Uterus (tissue), 4 donors: Measurements from ENCODE around the gene MRPS18B. TPM values are rescaled to one million over a fixed set of nuclear protein-coding genes. Genes with fewer than 3 reads are reported as not detected.
A peak's percentile ranks its signal among the peaks of the same experiment; 100 is the strongest.
"Not testable (repeated sequence)": the region's sequence is repeated elsewhere in the genome, so short reads cannot be mapped to it uniquely, and the experiment has no call there.

Experiments used
- DNase-seq, 2 donors: peaks; one replicate each; pipeline ENCODE4 v3.0.0-alpha.2; 2019 to 2020
- H3K27ac ChIP-seq, 2 donors: fragments of 200-600 bp; sonication (generic); 1 replicate in 1 of 2; 2 replicates in 1 of 2; pipeline ENCODE4 v1.5.1; 2016 to 2018
- H3K27me3 ChIP-seq, 2 donors: fragments of 200-600 bp; sonication (generic); one replicate each; pipeline ENCODE4 v1.5.1; 2018 to 2019; ENCODE audit warnings: control low read depth in 1 of 2
- H3K36me3 ChIP-seq, 2 donors: fragments of 200-600 bp; sonication (generic); one replicate each; pipeline ENCODE4 v1.5.1; 2019; ENCODE audit warnings: control low read depth in 1 of 2
- H3K4me1 ChIP-seq, 2 donors: fragments of 200-600 bp; sonication (generic); one replicate each; pipeline ENCODE4 v1.5.1; 2018 to 2019; ENCODE audit warnings: control low read depth in 1 of 2
- H3K4me3 ChIP-seq, 2 donors: fragments of 200-600 bp; sonication (generic); 1 replicate in 1 of 2; 2 replicates in 1 of 2; pipeline ENCODE4 v1.5.1; 2018 to 2019; ENCODE audit warnings: mild to moderate bottlenecking in 1 of 2
- H3K9me3 ChIP-seq, 2 donors: fragments of 200-600 bp; sonication (generic); one replicate each; pipeline ENCODE4 v1.5.1; 2019; ENCODE audit warnings: control low read depth in 1 of 2
- CTCF ChIP-seq, 4 experiments: fragments of 200-600 bp in 2 of 4; fragments of 450-650 bp in 2 of 4; sonication (generic) in 2 of 4; IDR thresholded peaks; one replicate each; pipeline ENCODE4 v1.5.1; 2016 to 2019; ENCODE audit warnings: antibody characterized with exemption in 4 of 4, mild to moderate bottlenecking in 2 of 4, moderate library complexity in 1 of 4
- POLR2A ChIP-seq, 2 donors: fragments of 450-650 bp; IDR thresholded peaks; one replicate each; pipeline ENCODE4 v1.6.1; 2016; ENCODE audit warnings: antibody characterized with exemption in 2 of 2, mild to moderate bottlenecking in 1 of 2, moderate library complexity in 1 of 2
- intact Hi-C: fragments of 100-400 bp; cut with DNase I; formaldehyde crosslinking; loops from one replicate; pipeline ENCODE4 v1.15.1; 2023; ENCODE audit warnings: low total_unique reads
- total RNA-seq, 4 donors: library from RNA; depleted of rRNA in 3 of 4; stranded (reverse); fragments of >200 nt in 3 of 4; gene quantifications; one replicate each; pipeline versions ENCODE4 v1.1.0 to v1.2.4, GENCODE V29; 2014 to 2023
- donor health status: DM: yes; HTN: yes; CAD: no.

MRPS18B gene
- total RNA-seq, 4 donors from 2014 or later, result 15.1 to 45.5 (median 36.7) TPM

- DNase-seq, result no peak
- no peaks in the 10 kb centered on the region for H3K4me1 ChIP-seq
- no peaks in the 10 kb centered on the region for H3K27me3 ChIP-seq
- TF ChIP-seq POLR2A (IDR thresholded peaks at IDR 0.05) (no peak), CTCF (IDR thresholded peaks at IDR 0.05) (no peak)
- H3K4me3 ChIP-seq, result no peak overlapping the region
- intact Hi-C loops, result no loop called here
- no peaks in the 10 kb centered on the region for H3K9me3 ChIP-seq
- H3K27ac ChIP-seq, result no peak overlapping the region
- H3K36me3 ChIP-seq, result no peaks in the 10 kb centered on the region
Measured at GRCh38 chr6:30656513-30656912, 38.9 kb downstream of the MRPS18B start.

- no peaks in the 10 kb centered on the region for H3K9me3 ChIP-seq
- no peak overlapping the region for H3K4me3 ChIP-seq
- intact Hi-C loops, result no loop called here
- no peaks in the 10 kb centered on the region for H3K36me3 ChIP-seq
- peak overlapping the region in 1 of 2 donors; percentile 19 for H3K27ac ChIP-seq
- no peaks in the 10 kb centered on the region for H3K4me1 ChIP-seq
- no peak for DNase-seq
- no peaks in the 10 kb centered on the region for H3K27me3 ChIP-seq
- TF ChIP-seq CTCF (IDR thresholded peaks at IDR 0.05), result no peak
- no peak for TF ChIP-seq POLR2A (IDR thresholded peaks at IDR 0.05)
Measured at GRCh38 chr6:30657454-30657853, 39.8 kb downstream of the MRPS18B start.

- DNase-seq, intact Hi-C loops, H3K4me1 ChIP-seq, H3K4me3 ChIP-seq, H3K27me3 ChIP-seq, H3K27ac ChIP-seq, H3K9me3 ChIP-seq, H3K36me3 ChIP-seq: not testable (repeated sequence)
Measured at GRCh38 chr6:30657922-30658321, 40.3 kb downstream of the MRPS18B start.

DNA sequence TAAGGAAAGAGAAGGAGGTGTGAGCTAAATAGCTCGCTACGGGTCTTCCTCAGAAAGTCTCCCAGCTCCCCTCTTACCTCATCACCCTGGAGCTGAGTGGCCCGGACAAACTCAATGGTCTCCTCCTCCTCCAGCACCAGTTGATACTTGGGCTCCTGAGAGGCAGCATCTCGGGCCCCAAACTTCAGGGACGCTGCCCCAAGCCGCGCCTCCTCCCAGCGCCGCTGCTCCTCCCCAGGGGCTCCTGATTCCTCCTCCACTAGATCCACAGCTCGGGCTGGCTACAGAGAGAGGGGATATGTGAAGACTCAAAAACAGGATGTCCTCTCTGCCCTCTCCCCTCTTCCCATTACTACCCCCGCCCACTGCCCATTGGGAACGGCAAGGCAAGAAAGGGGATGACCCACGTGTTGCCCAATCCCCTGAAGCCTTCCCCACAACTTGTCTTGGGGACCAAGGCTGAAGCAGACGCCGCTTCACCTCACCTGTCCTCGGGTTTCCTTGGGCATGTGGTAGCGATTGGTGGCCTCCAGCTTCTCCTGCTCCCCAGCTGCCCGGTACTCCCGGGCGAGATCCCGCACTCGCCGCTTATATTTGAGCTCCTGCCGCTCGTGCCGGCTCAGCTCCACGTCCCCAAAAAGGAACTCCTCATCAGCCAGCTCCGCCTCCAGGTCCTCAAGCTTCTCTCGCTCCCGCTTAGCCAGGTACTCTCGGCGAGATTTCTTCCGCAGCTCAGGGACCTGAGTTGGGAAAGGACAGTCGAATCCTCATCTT lies 47.5 kb downstream of the MRPS18B start:
- H3K36me3 ChIP-seq, result no peaks in the 10 kb centered on the region
- intact Hi-C loops, result no loop called here
- no peak overlapping the region for H3K27ac ChIP-seq
- H3K4me1 ChIP-seq, result no peaks in the 10 kb centered on the region
- no peak for DNase-seq
- TF ChIP-seq CTCF (IDR thresholded peaks at IDR 0.05) (no peak), POLR2A (IDR thresholded peaks at IDR 0.05) (no peak)
- no peaks in the 10 kb centered on the region for H3K9me3 ChIP-seq
- no peaks in the 10 kb centered on the region for H3K27me3 ChIP-seq
- no peak overlapping the region for H3K4me3 ChIP-seq

- H3K27ac ChIP-seq, H3K9me3 ChIP-seq, DNase-seq, intact Hi-C loops, H3K4me1 ChIP-seq, H3K27me3 ChIP-seq, H3K4me3 ChIP-seq, H3K36me3 ChIP-seq: not testable (repeated sequence)
Measured at GRCh38 chr6:30666300-30666699, 48.7 kb downstream of the MRPS18B start.

DNA sequence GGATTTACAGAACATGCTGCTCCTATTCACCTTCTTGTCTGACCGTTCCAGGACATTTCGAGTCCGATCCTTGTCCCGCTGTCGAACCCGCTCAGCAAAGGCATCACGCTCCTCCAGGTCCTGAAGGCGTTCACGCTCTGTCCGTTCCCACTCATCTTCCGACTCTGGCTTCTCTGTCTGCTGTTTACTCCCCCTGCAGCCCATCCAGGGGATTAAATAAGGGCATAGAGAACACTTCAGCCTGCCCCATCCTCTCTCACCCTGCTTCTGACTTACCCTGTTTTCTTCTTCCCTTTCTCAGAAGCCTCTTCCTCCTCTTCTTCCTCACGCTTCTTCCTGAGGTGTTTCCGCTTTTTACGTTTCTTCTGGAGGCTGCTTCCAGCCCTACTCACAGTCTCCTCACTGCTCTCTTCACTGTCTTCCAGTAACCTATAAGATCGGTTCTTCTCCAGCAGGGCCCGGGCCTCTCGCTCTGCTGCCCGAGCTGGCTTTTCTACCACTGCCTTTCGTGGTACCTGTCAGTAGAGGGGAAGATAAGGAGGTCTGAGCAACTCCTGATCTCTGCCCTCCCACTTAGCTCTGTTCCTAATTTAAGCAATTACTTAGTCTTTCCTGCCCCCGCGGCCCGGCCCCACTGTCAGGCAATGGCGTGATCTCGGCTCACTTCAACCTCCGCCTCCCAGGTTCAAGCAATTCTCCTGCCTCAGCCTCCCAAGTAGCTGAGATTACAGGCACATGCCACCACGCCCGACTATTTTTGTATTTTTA lies 53.3 kb downstream of the MRPS18B start:
- no peak overlapping the region for H3K4me3 ChIP-seq
- no peaks in the 10 kb centered on the region for H3K9me3 ChIP-seq
- DNase-seq, result no peak
- peaks cover 0 to 3% of the 10 kb centered on the region in 2 donors for H3K4me1 ChIP-seq
- TF ChIP-seq CTCF (IDR thresholded peaks at IDR 0.05), result no peak
- no peak for TF ChIP-seq POLR2A (IDR thresholded peaks at IDR 0.05)
- no peaks in the 10 kb centered on the region for H3K36me3 ChIP-seq
- H3K27ac ChIP-seq, result no peak overlapping the region
- intact Hi-C loops, result loop anchor here (5.0 to 10.0 kb wide), 2 partner anchors 44 to 214 kb away; partner anchors contain the start of genes ATAT1 and DDR1
- no peaks in the 10 kb centered on the region for H3K27me3 ChIP-seq
